ENCODE data around the gene MTR. TPM values are rescaled to one million over a fixed set of nuclear protein-coding genes. Genes with fewer than 3 reads are reported as not detected.
A peak's percentile ranks its signal among the peaks of the same experiment; 100 is the strongest.

The MTR gene
- total and polyA plus RNA-seq, 9 of the 15 experiments (the other 6 are each of a cell fraction or from before 2014, with no cell fraction given), result 3.4 to 44.3 (median 20.3) TPM

DNA sequence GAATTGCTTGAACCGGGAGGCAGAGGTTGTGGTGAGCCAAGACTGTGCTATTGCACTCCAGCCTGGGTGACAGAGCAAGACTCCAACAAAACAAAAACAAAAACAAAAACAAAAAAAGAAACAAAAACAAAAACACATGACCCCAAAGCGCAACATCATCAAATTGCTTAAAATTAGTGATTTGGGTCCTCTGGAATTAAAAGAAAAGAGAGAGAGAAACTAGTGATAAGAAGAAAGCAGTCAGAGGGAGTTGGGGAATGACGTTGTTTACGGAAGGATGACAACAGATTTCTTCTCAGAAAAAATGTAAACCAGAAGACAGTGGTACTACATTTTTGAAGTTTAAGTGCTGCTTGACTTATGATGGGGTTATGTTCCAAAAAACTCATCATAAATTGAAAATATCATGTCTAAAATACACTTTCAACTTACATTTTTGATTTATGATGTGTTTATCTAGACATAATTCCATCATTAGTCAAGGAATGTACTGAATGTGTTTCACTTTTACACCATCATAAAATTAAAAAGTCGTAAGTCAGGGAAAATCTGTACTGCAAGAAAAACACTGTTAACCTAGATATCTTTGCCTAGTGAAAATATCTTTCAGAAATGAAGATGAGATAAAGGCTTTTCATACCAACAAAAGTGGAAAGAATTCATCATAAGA lies 121.2 kb downstream of the MTR start (continued):
- TF ChIP-seq, protein P1, sequence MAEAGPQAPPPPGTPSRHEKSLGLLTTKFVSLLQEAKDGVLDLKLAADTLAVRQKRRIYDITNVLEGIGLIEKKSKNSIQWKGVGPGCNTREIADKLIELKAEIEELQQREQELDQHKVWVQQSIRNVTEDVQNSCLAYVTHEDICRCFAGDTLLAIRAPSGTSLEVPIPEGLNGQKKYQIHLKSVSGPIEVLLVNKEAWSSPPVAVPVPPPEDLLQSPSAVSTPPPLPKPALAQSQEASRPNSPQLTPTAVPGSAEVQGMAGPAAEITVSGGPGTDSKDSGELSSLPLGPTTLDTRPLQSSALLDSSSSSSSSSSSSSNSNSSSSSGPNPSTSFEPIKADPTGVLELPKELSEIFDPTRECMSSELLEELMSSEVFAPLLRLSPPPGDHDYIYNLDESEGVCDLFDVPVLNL (CRISPR knock-in tag; IDR thresholded peaks at IDR 0.05; ENCODE audit: low read depth), result no peak
- TF ChIP-seq CBX1 (IDR thresholded peaks at IDR 0.05; ENCODE audit: low read depth) (peak; percentile 28; the same call in 1 of the 2 replicates), ARID2 (IDR thresholded peaks at IDR 0.05) (0 out of 2 replicates have a peak, but pooled peaks have one; percentile 34), TRIM28 (IDR thresholded peaks at IDR 0.05) (peak; percentile 94), ZKSCAN8 (CRISPR knock-in tag; IDR thresholded peaks at IDR 0.05) (no peak), KAT8 (IDR thresholded peaks at IDR 0.05; ENCODE audit: low read depth) (no peak), RHOXF2B (CRISPR knock-in tag; conservative IDR thresholded peaks at IDR 0.05) (no peak), MAFF (IDR thresholded peaks at IDR 0.05; ENCODE audit: low read length) (0 out of 2 replicates have a peak, but pooled peaks have one; percentile 33), MTA1 (IDR thresholded peaks at IDR 0.05; ENCODE audit: borderline replicate concordance) (no peak), MIER1 (IDR thresholded peaks at IDR 0.05; ENCODE audit: low read depth) (peak; percentile 56; the same call in 1 of the 2 replicates)
- TF ChIP-seq, protein P2, sequence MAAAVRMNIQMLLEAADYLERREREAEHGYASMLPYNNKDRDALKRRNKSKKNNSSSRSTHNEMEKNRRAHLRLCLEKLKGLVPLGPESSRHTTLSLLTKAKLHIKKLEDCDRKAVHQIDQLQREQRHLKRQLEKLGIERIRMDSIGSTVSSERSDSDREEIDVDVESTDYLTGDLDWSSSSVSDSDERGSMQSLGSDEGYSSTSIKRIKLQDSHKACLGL (CRISPR knock-in tag; IDR thresholded peaks at IDR 0.05; ENCODE audit: borderline replicate concordance, poor library complexity, severe bottlenecking), result no peak
- TF ChIP-seq, protein P3, sequence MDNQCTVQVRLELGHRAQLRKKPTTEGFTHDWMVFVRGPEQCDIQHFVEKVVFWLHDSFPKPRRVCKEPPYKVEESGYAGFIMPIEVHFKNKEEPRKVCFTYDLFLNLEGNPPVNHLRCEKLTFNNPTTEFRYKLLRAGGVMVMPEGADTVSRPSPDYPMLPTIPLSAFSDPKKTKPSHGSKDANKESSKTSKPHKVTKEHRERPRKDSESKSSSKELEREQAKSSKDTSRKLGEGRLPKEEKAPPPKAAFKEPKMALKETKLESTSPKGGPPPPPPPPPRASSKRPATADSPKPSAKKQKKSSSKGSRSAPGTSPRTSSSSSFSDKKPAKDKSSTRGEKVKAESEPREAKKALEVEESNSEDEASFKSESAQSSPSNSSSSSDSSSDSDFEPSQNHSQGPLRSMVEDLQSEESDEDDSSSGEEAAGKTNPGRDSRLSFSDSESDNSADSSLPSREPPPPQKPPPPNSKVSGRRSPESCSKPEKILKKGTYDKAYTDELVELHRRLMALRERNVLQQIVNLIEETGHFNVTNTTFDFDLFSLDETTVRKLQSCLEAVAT (IDR thresholded peaks at IDR 0.05), result peak; percentile 28 to 35; a peak in 1 of 4 replicates
- TF ChIP-seq, protein P4, sequence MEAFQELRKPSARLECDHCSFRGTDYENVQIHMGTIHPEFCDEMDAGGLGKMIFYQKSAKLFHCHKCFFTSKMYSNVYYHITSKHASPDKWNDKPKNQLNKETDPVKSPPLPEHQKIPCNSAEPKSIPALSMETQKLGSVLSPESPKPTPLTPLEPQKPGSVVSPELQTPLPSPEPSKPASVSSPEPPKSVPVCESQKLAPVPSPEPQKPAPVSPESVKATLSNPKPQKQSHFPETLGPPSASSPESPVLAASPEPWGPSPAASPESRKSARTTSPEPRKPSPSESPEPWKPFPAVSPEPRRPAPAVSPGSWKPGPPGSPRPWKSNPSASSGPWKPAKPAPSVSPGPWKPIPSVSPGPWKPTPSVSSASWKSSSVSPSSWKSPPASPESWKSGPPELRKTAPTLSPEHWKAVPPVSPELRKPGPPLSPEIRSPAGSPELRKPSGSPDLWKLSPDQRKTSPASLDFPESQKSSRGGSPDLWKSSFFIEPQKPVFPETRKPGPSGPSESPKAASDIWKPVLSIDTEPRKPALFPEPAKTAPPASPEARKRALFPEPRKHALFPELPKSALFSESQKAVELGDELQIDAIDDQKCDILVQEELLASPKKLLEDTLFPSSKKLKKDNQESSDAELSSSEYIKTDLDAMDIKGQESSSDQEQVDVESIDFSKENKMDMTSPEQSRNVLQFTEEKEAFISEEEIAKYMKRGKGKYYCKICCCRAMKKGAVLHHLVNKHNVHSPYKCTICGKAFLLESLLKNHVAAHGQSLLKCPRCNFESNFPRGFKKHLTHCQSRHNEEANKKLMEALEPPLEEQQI (IDR thresholded peaks at IDR 0.05), result peak; percentile 56

Measured in K562 (cell line).